Measurements from ENCODE around the gene PPM1E.
"Not testable (repeated sequence)": the region's sequence is repeated elsewhere in the genome, so short reads cannot be mapped to it uniquely, and the experiment has no call there.

PPM1E gene

GRCh38 chr17:58837699-58838098, 82.0 kb downstream of the PPM1E start:
- no peak for DNase-seq (ENCODE audit: low read depth in 1 of 2, low spot score in 1 of 2)

DNA sequence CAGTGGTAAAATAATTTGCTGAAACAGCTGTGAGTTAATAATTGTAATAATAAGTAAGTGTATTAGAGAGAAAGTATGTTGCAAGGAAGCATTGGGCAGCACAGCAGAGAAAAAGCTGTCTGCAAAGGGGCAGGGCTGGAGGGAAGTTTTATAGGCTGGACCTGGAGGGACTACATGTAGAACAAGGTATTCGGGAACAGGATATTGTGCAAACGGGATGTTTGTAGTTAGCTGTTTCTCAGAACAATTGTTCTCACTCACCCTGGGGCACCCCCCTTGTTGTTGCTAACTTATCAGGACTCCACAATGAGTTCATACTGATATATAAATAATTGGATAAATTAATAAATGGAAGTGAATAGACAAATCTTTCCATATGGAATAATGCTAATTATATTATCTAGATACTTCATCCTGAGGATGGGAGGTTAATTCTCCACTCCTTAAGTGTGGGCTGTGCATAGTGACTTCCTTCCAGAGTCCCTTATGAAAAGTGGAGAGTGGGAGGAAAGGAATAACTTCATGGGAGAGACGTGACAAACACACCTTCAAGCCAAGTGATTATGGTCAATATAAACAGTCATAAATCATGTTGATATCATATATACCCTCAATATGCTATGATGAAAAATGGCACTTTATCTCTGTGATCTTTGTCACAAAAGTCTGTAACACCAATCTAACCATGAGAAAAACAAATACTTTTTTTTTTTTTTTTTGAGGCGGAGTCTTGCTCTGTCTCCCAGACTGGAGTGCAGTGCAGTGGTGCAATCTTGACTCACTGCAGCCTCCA, 85.4 kb downstream of the PPM1E start:
- DNase-seq (ENCODE audit: low read depth in 1 of 2, low spot score in 1 of 2), result no peak

GRCh38 chr17:58846413-58846812, 90.8 kb downstream of the PPM1E start:
- not testable (repeated sequence) for DNase-seq (ENCODE audit: low read depth in 1 of 2, low spot score in 1 of 2)

DNA sequence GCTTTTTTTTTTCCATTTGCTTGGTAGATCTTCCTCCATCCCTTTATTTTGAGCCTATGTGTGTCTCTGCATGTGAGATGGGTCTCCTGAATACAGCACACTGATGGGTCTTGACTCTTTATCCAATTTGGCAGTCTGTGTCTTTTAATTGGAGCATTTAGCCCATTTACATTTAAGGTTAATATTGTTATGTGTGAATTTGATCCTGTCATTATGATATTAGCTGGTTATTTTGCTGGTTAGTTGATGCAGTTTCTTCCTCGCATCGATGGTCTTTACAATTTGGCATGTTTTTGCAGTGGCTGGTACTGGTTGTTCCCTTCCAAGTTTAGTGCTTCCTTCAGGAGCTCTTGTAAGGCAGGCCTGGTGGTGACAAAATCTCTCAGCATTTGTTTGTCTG, 94.5 kb downstream of the PPM1E start:
- not testable (repeated sequence) for DNase-seq (ENCODE audit: low read depth in 1 of 2, low spot score in 1 of 2)

- no peak for DNase-seq (ENCODE audit: low read depth in 1 of 2, low spot score in 1 of 2)
These were observed 109.6 kb downstream of the PPM1E start for GRCh38 chr17:58865301-58865700.

- DNase-seq (ENCODE audit: low read depth in 1 of 2, low spot score in 1 of 2), result no peak
These were observed 115.1 kb downstream of the PPM1E start for GRCh38 chr17:58870747-58871146.

GRCh38 chr17:58873926-58874325, 118.3 kb downstream of the PPM1E start:
- no peak for DNase-seq (ENCODE audit: low read depth in 1 of 2, low spot score in 1 of 2)

DNA sequence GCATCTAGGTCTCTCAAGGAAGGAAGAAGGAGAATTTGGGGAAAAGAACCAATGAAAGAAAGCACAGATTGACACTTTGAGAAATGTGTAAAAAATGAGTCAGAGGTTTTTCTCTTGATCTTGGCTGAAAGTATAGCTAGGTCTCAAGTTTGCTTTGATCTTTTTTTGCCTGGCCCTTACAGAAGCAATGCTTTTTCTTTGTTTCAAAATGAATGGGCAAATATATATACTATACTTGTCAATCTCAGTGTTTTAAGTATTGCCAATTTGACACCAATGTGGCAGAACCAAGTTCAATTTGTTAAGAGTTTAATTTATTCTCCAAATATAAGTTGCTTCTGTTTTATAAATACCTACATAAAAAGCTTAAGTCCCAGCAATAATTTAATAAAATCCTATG, 119.6 kb downstream of the PPM1E start:
- DNase-seq (ENCODE audit: low read depth in 1 of 2, low spot score in 1 of 2), result no peak

- no peak for DNase-seq (ENCODE audit: low read depth in 1 of 2, low spot score in 1 of 2)
These were observed 128.5 kb downstream of the PPM1E start for GRCh38 chr17:58884161-58884560.

DNA sequence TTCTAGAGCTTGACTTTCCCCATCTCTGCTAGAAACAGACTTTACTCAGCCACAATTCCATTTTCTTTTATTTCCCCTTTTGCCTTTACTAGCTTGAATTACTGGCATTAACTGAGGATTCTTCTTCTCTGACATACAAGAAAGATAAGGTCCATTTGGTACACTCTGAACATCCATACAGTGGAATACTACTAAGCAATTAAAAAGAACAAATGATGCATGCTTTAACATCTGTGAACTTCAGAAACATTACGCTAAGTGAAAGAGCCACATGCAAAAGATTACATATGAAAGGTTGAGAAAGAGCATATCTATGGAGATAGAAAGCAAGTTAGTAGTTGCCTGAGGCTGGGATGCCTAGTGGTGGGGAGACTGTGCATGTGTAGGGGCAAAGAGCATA, 130.9 kb downstream of the PPM1E start:
- DNase-seq (ENCODE audit: low read depth in 1 of 2, low spot score in 1 of 2), result no peak

- DNase-seq (ENCODE audit: low read depth in 1 of 2, low spot score in 1 of 2), result no peak
These were observed 134.3 kb downstream of the PPM1E start for GRCh38 chr17:58889928-58890327.

DNA sequence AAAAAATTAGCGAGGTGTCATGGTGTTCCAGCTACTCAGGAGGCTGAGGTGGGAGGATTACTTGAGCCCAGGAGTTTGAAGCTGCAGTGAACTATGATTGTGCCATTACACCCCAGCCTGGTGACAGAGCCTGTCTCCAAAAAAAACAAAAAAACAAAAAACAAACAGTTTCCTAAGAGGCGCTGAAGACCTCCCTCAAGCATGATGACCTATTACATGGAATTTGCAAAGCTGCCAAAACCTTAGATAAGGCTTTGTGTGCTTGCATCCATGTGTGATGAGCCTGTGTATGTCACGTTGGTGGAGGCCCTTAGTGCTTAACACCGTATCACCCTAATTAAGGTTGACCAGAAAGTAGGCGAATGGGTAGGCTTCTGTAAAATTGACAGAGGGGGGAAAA, 143.5 kb downstream of the PPM1E start:
- no peak for DNase-seq (ENCODE audit: low read depth in 1 of 2, low spot score in 1 of 2)

GRCh38 chr17:58902322-58902721, 146.7 kb downstream of the PPM1E start:
- no peak for DNase-seq (ENCODE audit: low read depth in 1 of 2, low spot score in 1 of 2)

- no peak for DNase-seq (ENCODE audit: low read depth in 1 of 2, low spot score in 1 of 2)
These were observed 156.2 kb downstream of the PPM1E start for GRCh38 chr17:58911741-58912343.

DNA sequence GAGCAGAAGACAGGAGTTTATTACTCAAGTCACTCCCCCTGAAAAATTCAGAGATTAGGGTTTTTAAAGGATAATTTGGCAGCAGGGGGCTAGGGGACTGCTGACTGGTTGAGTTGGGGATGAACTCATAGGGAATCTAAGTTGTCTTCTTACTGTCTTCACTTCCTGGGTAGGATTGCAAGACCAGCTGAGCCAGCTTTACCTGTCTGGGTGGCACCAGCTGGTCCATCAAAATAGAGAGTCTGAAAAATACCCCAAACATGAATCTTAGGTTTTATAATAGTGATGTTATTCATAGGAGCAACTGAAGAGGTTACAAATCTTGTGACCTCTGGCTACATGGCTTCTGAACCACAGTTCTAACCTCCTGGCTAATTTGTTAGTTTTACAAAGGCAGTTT, 157.9 kb downstream of the PPM1E start:
- DNase-seq (ENCODE audit: low read depth in 1 of 2, low spot score in 1 of 2), result no peak

- DNase-seq (ENCODE audit: low read depth in 1 of 2, low spot score in 1 of 2), result no peak
These were observed 158.5 kb downstream of the PPM1E start for GRCh38 chr17:58913971-58914769.

DNA sequence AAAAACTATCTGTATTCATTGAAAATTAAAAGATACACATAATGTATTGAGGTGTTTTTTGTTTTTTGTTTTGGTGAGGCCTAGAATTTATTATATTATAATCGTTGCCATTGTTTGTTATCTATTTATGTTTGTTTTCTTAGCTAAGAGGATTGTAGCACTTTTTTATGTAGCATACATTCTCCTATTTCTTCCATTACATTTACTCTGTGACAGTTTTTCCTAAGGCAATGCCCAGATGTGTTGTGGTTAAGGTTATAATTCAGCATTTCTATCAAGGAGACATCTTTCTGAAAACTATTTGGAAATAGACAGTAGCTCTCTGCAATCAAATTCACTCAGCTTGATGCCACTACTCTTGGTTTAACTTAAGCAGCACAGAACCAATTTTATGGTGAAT, 161.6 kb downstream of the PPM1E start:
- DNase-seq (ENCODE audit: low read depth in 1 of 2, low spot score in 1 of 2), result no peak

DNA sequence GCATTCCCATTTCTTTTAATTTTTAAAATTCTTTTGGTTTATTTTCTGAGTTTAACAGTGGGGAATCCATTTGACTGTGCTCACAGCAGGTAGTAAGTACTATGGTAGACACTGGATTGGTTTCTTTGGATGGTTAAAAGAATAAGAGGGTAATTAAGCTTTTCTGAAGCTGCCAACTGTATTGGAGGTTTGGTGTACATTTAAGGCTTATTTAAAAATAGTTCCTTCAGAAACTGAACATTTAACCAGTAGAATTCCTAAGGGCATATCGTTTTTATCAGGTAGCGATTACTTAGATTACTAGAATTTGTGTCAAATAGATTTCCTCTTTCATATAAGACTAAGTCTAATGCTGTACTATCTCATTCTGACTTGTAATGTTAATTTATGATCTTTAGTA, 162.4 kb downstream of the PPM1E start:
- no peak for DNase-seq (ENCODE audit: low read depth in 1 of 2, low spot score in 1 of 2)

- no peak for DNase-seq (ENCODE audit: low read depth in 1 of 2, low spot score in 1 of 2)
These were observed 163.2 kb downstream of the PPM1E start for GRCh38 chr17:58918884-58919283.

GRCh38 chr17:58920773-58921172, 165.1 kb downstream of the PPM1E start:
- DNase-seq (ENCODE audit: low read depth in 1 of 2, low spot score in 1 of 2), result no peak

DNA sequence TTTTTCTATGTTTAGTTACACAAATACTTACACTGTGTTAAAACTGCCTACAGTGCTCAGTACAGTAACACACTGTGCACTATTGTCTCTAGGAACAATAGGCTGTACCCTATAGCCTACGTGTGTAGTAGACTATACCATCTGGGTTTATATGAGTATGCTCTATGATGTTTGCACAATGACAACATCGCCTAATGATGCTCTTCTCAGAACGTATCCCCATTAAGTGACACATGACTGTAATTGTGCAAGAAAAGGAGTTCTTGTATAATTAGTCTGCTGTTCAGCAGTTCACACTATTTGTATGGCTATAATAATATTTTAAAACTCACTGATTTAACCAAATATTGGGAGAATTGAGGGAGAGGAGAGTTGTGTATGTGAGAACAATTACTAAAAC, 177.3 kb downstream of the PPM1E start:
- DNase-seq (ENCODE audit: low read depth in 1 of 2, low spot score in 1 of 2), result no peak

DNA sequence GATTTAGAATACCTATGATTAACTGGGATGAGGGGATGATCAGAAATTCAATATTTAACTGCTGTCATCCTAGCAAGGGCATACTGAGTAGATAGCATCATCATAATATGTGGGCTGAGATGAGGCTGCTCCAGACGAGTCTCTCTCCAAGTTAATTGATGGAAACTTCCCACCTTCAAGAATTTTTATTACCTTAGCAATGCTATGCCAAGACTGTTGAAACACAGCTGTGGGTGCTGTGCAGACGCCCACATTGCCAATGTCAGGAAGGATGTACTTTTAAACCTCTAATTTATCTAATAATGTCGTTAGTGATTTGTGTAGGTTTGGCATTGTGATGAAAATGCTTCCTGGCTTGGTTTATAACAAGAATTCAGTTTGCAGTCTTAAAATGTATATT, 180.6 kb downstream of the PPM1E start:
- no peak for DNase-seq (ENCODE audit: low read depth in 1 of 2, low spot score in 1 of 2)

Measured in stimulated activated CD4-positive, alpha-beta T cell treated with anti-CD3 and anti-CD28 coated beads, Interleukin-15, amount 100 ng/mL, for 1 hour (primary cell).